Placental epithelial cell (primary cell): Measurements from ENCODE around the gene PRRC2B. TPM values are rescaled to one million over a fixed set of nuclear protein-coding genes. Genes with fewer than 3 reads are reported as not detected.
A peak's percentile ranks its signal among the peaks of the same experiment; 100 is the strongest.

Source experiments
- small RNA-seq: library from RNA; depleted of rRNA; stranded (forward); fragments of <200 nt; gene quantifications from one replicate; pipeline ENCODE3, GENCODE V24; 2012
- total RNA-seq: library from RNA; depleted of rRNA; stranded (reverse); fragments of >200 nt; gene quantifications from 2 replicates; pipeline ENCODE4 v1.2.3, GENCODE V29; 2012

PRRC2B gene
- total RNA-seq = 83.4 and 100 TPM in 2 replicates

DNA sequence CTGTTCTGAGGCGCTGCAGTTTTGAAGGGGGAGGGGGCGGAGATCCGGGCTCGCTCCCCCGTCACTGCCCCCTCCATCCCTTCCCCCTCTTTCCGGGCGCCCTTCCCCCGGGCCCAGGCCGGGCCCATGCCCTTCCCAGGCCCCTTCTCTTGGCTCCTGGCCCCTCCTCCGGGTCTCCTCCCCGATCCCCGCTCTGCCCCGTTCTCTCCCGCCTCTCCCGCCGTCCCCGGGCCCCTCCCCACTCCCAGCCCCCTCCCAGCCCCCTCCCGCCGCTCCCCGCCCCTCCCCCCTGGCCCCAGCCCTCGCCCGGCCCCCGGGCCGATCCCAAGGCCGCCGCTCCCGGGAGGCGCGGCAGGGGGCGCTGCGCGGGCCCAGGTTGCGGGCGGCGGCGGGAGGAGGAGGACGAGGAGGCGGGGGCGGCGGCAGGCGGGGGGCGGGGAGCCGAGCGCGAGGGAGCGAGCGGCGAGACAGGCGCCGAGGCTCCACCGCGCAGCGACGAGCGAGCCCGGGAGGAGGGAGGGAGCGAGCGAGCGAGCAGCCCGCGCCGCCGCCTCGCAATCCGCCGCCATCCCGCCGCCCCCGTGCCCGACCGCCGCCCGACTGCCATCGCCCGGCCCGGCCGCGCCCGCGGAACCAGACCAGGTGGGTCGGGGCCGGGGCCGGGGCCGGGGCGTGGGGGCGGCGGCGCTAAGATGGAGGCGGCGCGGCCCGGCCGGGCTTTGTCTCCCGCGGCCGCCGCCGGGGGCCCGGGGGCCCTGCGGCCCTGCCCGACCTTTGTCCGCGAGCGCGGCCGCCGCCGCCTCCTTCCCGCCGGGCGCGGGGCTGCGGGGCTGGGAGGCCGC is at the start of gene PRRC2B:
Gene PRRC2B (plus strand): TSS at position 465 of the 842 bp plus-strand sequence. CDS start 36,059 bp downstream, outside the sequence.

DNA sequence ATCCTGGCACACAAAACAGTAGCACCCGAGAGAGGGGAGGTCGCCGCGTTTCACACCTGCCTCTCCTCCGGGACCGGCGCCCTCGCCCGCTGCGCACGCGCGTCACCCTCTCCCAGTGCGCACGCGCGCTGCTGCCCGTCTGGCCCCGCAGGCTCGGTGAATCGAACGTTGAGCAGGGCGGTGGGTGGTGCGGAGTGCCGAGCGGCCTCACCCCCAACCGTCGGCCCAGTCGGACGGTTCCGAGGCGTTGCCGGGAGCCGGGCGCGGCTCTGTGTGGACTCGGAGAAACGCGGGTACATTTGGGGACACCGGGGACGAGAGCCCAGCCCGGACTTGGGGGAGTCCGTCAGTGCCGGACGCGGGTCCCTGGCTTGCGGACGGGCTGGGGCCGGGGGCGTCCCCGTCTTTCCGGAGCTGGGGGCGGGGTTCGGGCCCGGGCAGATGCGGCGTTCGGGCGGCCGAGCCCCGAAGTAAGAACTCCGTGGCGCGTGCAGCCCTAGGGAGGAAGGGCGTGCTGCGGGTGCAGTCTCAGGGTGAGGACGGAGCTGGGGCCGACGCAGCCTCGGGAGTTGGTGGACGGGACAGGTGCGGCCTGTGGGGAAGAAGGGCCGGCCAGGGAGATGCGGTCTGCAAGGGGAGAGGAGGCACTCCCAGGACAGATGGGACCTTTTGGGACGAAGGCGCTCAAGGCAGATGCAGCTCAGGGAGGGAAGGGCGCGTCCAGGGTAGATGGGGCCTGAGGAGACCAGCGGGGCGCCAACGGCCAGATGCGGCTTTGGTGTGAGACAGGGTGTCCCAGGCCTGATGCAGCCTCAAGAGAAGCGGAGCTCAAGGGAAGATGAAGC is 109.1 kb downstream of the PRRC2B start, which contains the start of gene POMT1:
Gene POMT1 (plus strand): TSS at position 138 of the 845 bp plus-strand sequence. CDS start 1,301 bp downstream, outside the sequence.

DNA sequence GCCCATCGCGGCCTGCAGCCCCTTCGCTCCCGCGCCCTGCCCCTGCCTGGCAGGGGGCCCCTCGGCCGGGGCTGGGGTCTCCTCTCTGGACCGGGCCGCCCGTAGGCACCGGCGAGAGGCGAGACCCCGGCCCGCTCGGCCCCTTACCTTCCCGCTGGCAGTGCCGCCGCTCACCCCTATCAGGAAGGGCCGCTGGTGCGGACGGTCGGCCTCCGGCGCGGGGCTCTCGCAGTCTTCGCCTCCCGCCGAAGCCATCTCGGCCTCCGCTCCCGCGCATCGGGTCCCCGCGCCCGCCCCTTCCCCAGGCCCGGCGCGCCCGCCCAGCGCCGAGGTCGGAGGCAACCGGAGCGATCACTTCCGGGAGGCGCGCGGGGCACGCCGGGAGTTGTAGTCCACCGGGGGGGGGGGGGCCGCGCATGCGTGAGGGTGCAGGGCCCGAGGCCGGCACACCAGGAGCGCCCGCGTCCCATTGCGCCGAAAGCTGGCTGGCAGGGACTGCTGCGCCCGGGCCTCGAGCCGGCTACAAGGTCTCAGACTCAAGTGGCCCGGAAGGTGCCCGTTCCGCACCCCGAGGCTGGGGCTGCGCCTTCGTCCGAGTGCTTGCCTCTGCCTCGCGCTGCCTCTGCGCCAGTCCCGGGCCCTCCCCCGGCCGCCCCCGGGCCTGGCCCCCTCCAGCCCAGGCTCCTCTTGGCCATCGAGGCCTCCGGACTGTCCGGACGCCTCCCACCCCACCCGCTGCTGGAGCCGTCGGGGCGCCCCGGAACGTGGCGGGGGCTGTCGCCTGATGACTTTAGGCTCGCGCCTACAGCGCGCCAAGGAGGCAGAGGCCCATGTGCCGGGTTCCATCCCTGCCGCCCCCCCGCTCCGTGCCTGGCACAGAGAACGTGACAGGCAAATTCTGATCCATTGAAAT is 137.3 kb downstream of the PRRC2B start, which contains the start of gene UCK1:
Gene UCK1 (minus strand): TSS at position 344 of the 913 bp plus-strand sequence. CDS start 89 bp downstream, at position 255.

DNA sequence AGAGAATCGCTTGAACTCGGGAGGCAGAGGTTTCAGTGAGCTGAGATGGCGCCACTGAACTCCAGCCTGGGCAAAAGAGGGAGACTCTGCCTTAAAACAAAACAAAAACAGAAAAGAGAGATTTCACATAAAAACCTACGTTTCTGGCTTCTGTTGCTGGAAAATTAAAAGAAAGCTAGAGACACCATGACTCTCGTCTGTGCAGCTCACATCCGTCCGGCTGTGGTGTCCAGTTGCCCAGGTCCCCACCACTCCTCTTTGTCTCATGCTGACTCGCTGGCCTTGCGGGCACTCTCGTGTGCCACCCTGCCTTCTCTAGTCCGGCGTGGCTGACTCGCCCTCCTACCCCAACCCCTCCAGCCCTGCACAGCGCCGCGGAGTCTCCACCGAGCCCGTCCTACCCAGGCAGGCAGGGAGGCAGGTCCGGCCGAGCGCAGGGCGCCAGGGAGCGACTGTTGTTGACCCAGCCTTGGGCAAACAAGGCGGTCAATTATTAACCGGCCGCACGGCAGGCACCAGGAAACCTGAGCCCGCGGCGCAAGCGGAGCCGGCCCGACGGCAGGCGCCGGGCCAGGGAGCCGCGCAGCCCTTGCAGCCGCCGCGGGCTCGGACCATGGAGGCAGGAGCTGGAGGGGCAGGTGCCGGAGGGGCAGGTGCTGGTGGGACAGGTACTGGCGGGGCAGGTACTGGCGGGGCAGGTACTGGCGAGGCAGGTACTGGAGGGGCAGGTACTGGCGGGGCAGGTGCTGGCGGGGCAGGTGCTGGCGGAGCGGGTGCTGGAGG is 151.3 kb downstream of the PRRC2B start, which contains the start of gene PRRT1B:
Gene PRRT1B (plus strand): TSS at position 521 of the 783 bp plus-strand sequence. CDS start 93 bp downstream, at position 614.

Small RNAs within 50 kb of the gene (small RNA-seq; reads per million reads assigned to genes)
- gene SNORD62A (2.1 reads per million, percentile 80 among the genes with 10 or more reads in this experiment), gene SNORD62B (5.6 reads per million, percentile 92 among the genes with 10 or more reads in this experiment)

Other genes with a start within 250 kb of the PRRC2B start
- under 0.01 TPM in 1 of 2 replicates, not detected in the other for gene FAM78A, start 117.6 kb upstream of the PRRC2B start, total RNA-seq
- under 0.01 TPM in 1 of 2 replicates, not detected in the other for gene PLPP7, start 104.4 kb upstream of the PRRC2B start, total RNA-seq
- 16.1 and 18.5 TPM in 2 replicates for gene POMT1, start 108.8 kb downstream of the PRRC2B start, total RNA-seq
- gene UCK1, start 137.2 kb downstream of the PRRC2B start, total RNA-seq = 15.5 and 29.8 TPM in 2 replicates
- gene PRRT1B, start 151.4 kb downstream of the PRRC2B start, total RNA-seq = not detected in 2 replicates